Esophagus muscularis mucosa (tissue), 4 donors: ENCODE data around the gene CCIN.

Experiments used
- EP300 ChIP-seq: sonication (generic); formaldehyde crosslinking; IDR thresholded peaks from one replicate; pipeline ENCODE4 v1.6.1; 2017; ENCODE audit warnings: antibody characterized with exemption
- POLR2A ChIP-seq: fragments of 450-650 bp; IDR thresholded peaks from one replicate; pipeline ENCODE4 v1.6.1; 2017; ENCODE audit warnings: antibody characterized with exemption, moderate library complexity, mild to moderate bottlenecking, low read depth
- POLR2AphosphoS5 ChIP-seq, 2 donors: sonication (generic); formaldehyde crosslinking; IDR thresholded peaks; one replicate each; pipeline ENCODE4 v1.6.1; 2017; ENCODE audit warnings: antibody characterized with exemption in 2 of 2
- TF ChIP-seq, protein P1 (sequence below), 3 experiments: fragments of 200-600 bp in 2 of 3; fragments of 450-650 bp in 1 of 3; sonication (generic) in 2 of 3; IDR thresholded peaks; one replicate each; pipeline ENCODE4 v1.5.1; 2017 to 2019; ENCODE audit warnings: antibody characterized with exemption in 3 of 3, mild to moderate bottlenecking in 2 of 3, moderate library complexity in 1 of 3

DNA sequence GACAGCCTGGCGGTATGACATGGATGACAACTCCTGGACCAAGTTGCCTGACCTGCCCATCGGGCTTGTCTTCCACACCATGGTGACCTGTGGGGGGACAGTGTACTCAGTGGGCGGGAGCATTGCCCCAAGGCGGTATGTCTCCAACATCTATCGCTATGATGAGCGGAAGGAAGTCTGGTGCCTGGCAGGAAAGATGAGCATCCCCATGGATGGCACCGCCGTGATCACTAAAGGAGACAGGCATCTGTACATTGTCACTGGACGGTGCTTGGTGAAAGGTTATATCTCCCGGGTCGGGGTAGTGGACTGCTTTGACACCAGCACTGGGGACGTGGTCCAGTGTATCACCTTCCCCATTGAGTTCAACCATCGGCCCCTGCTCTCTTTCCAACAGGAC, 1.3 kb downstream of the CCIN start:
- TF ChIP-seq, protein P1, sequence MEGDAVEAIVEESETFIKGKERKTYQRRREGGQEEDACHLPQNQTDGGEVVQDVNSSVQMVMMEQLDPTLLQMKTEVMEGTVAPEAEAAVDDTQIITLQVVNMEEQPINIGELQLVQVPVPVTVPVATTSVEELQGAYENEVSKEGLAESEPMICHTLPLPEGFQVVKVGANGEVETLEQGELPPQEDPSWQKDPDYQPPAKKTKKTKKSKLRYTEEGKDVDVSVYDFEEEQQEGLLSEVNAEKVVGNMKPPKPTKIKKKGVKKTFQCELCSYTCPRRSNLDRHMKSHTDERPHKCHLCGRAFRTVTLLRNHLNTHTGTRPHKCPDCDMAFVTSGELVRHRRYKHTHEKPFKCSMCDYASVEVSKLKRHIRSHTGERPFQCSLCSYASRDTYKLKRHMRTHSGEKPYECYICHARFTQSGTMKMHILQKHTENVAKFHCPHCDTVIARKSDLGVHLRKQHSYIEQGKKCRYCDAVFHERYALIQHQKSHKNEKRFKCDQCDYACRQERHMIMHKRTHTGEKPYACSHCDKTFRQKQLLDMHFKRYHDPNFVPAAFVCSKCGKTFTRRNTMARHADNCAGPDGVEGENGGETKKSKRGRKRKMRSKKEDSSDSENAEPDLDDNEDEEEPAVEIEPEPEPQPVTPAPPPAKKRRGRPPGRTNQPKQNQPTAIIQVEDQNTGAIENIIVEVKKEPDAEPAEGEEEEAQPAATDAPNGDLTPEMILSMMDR (IDR thresholded peaks at IDR 0.05): no peak
- TF ChIP-seq POLR2A (no peak), EP300 (no peak), POLR2AphosphoS5 (IDR thresholded peaks at IDR 0.05) (no peak)
